ENCODE measurements around the gene PTOV1.

GRCh38 chr19:49839713-49840112 lies 11.2 kb upstream of the PTOV1 start:
- TF ChIP-seq FOS (IDR thresholded peaks at IDR 0.05; ENCODE audit: low read depth, low read length) (no peak), POLR2A (IDR thresholded peaks at IDR 0.05; ENCODE audit: low read depth, low read length) (no peak), SMC3 (IDR thresholded peaks at IDR 0.05; ENCODE audit: low read depth, low read length) (no peak), MXI1 (IDR thresholded peaks at IDR 0.05; ENCODE audit: borderline replicate concordance, low read depth, low read length) (no peak), MAFK (IDR thresholded peaks at IDR 0.05; ENCODE audit: low read depth, low read length) (no peak), NFE2L2 (IDR thresholded peaks at IDR 0.05; ENCODE audit: low read depth, low read length) (no peak), BHLHE40 (IDR thresholded peaks at IDR 0.05; ENCODE audit: low read depth, low read length) (no peak), RCOR1 (IDR thresholded peaks at IDR 0.05; ENCODE audit: insufficient replicate concordance, low read length) (no peak), CEBPB (IDR thresholded peaks at IDR 0.05; ENCODE audit: low read depth, low read length) (no peak)
- TF ChIP-seq, protein P1, sequence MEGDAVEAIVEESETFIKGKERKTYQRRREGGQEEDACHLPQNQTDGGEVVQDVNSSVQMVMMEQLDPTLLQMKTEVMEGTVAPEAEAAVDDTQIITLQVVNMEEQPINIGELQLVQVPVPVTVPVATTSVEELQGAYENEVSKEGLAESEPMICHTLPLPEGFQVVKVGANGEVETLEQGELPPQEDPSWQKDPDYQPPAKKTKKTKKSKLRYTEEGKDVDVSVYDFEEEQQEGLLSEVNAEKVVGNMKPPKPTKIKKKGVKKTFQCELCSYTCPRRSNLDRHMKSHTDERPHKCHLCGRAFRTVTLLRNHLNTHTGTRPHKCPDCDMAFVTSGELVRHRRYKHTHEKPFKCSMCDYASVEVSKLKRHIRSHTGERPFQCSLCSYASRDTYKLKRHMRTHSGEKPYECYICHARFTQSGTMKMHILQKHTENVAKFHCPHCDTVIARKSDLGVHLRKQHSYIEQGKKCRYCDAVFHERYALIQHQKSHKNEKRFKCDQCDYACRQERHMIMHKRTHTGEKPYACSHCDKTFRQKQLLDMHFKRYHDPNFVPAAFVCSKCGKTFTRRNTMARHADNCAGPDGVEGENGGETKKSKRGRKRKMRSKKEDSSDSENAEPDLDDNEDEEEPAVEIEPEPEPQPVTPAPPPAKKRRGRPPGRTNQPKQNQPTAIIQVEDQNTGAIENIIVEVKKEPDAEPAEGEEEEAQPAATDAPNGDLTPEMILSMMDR (conservative IDR thresholded peaks at IDR 0.05; ENCODE audit: low read depth, low read length): no peak
